ENCODE results near the gene ANKS4B.

The ANKS4B gene

GRCh38 chr16:21197112-21197511 lies 36.4 kb upstream of the ANKS4B start:
- TF ChIP-seq GLIS2 (tag by site-specific recombination; IDR thresholded peaks at IDR 0.05): no peak
- TF ChIP-seq ZBTB7A (tag by site-specific recombination; IDR thresholded peaks at IDR 0.05; ENCODE audit: low read depth): no peak
- TF ChIP-seq ZNF324 (tag by site-specific recombination; IDR thresholded peaks at IDR 0.05): no peak
- no peak for TF ChIP-seq ZNF501 (tag by site-specific recombination; IDR thresholded peaks at IDR 0.05)
- TF ChIP-seq ZNF398 (tag by site-specific recombination; IDR thresholded peaks at IDR 0.05): no peak
- TF ChIP-seq ZNF16 (tag by site-specific recombination; IDR thresholded peaks at IDR 0.05; ENCODE audit: low read depth): no peak
- no peak for TF ChIP-seq ZNF664 (tag by site-specific recombination; IDR thresholded peaks at IDR 0.05)
- TF ChIP-seq ZFP41 (tag by site-specific recombination; IDR thresholded peaks at IDR 0.05; ENCODE audit: borderline replicate concordance): no peak
- no peak for TF ChIP-seq IKZF3 (tag by site-specific recombination; IDR thresholded peaks at IDR 0.05)
- TF ChIP-seq REST (tag by site-specific recombination; IDR thresholded peaks at IDR 0.05): no peak
- TF ChIP-seq ZNF184 (tag by site-specific recombination; IDR thresholded peaks at IDR 0.05): no peak
- no peak for TF ChIP-seq ZNF404 (tag by site-specific recombination; IDR thresholded peaks at IDR 0.05)
- TF ChIP-seq ZNF791 (tag by site-specific recombination; IDR thresholded peaks at IDR 0.05): no peak
- TF ChIP-seq ZBTB20 (tag by site-specific recombination; IDR thresholded peaks at IDR 0.05): no peak
- no peak for TF ChIP-seq ZNF596 (tag by site-specific recombination; IDR thresholded peaks at IDR 0.05)
- TF ChIP-seq SP3 (tag by site-specific recombination; IDR thresholded peaks at IDR 0.05): no peak
- H3K4me3 ChIP-seq (ENCODE audit: low read depth, low read length): no peak overlapping the region
- no peak overlapping the region for H3K27ac ChIP-seq (ENCODE audit: extremely low read depth, low read depth, low read length)
- no peaks in the 10 kb centered on the region for H3K9me3 ChIP-seq (ENCODE audit: control insufficient read depth, insufficient read depth, low read depth, low read length)
- H3K36me3 ChIP-seq (ENCODE audit: control insufficient read depth in 2 of 2, insufficient read depth in 1 of 2, low read length in 2 of 2): no peaks in the 10 kb centered on the region
- ChIA-PET CTCF (interaction anchor here (0.6 to 1.3 kb wide), 2 partner anchors 9 to 357 kb away, joined by 3 to 4 read pairs; no protein-coding TSS in a partner anchor), POLR2A (no interaction called here)
- no peaks in the 10 kb centered on the region for H3K4me1 ChIP-seq (ENCODE audit: control insufficient read depth, insufficient read depth, low read length)

- POLR2A ChIA-PET: no interaction called here
- CTCF ChIA-PET: interaction anchor here (0.6 kb wide), 1 partner anchor 356 kb away, joined by 3 read pairs; no protein-coding TSS in a partner anchor
- Histone ChIP-seq H3K36me3 (ENCODE audit: control insufficient read depth in 2 of 2, insufficient read depth in 1 of 2, low read length in 2 of 2) (no peaks in the 10 kb centered on the region), H3K4me1 (ENCODE audit: control insufficient read depth, insufficient read depth, low read length) (no peaks in the 10 kb centered on the region), H3K27ac (ENCODE audit: extremely low read depth, low read depth, low read length) (no peak overlapping the region), H3K9me3 (ENCODE audit: control insufficient read depth, insufficient read depth, low read depth, low read length) (no peaks in the 10 kb centered on the region), H3K4me3 (ENCODE audit: low read depth, low read length) (no peak overlapping the region)
- TF ChIP-seq ZNF311 (tag by site-specific recombination; IDR thresholded peaks at IDR 0.05; ENCODE audit: borderline replicate concordance) (no peak), ZNF26 (tag by site-specific recombination; IDR thresholded peaks at IDR 0.05) (no peak), ZNF626 (tag by site-specific recombination; IDR thresholded peaks at IDR 0.05) (no peak), EGR2 (tag by site-specific recombination; IDR thresholded peaks at IDR 0.05; ENCODE audit: low read depth) (no peak), ZBTB26 (tag by site-specific recombination; optimal IDR thresholded peaks at IDR 0.05) (no peak)
These were observed 35.9 kb upstream of the ANKS4B start for GRCh38 chr16:21197621-21198020.

All from HEK293 (cell line).